Measurements from ENCODE around the gene INPP5D.
A peak's percentile ranks its signal among the peaks of the same experiment; 100 is the strongest.

Gene INPP5D

GRCh38 chr2:233081731-233082221 lies 21.6 kb downstream of the INPP5D start:
- TF ChIP-seq, protein P1, sequence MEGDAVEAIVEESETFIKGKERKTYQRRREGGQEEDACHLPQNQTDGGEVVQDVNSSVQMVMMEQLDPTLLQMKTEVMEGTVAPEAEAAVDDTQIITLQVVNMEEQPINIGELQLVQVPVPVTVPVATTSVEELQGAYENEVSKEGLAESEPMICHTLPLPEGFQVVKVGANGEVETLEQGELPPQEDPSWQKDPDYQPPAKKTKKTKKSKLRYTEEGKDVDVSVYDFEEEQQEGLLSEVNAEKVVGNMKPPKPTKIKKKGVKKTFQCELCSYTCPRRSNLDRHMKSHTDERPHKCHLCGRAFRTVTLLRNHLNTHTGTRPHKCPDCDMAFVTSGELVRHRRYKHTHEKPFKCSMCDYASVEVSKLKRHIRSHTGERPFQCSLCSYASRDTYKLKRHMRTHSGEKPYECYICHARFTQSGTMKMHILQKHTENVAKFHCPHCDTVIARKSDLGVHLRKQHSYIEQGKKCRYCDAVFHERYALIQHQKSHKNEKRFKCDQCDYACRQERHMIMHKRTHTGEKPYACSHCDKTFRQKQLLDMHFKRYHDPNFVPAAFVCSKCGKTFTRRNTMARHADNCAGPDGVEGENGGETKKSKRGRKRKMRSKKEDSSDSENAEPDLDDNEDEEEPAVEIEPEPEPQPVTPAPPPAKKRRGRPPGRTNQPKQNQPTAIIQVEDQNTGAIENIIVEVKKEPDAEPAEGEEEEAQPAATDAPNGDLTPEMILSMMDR (IDR thresholded peaks at IDR 0.05; ENCODE audit: low read depth, low read length, missing control alignments) = no peak
- no peak for DNase-seq (ENCODE audit: low read depth)
- H3K4me3 ChIP-seq (ENCODE audit: low read depth, low read length) = peak overlapping the region; percentile 45

- TF ChIP-seq, protein P1 (IDR thresholded peaks at IDR 0.05; ENCODE audit: low read depth, low read length, missing control alignments) = no peak
- DNase-seq (ENCODE audit: low read depth) = peak; percentile 89
- peak overlapping the region; percentile 45 for H3K4me3 ChIP-seq (ENCODE audit: low read depth, low read length)
These were observed 22.2 kb downstream of the INPP5D start for GRCh38 chr2:233082222-233082930.

DNA sequence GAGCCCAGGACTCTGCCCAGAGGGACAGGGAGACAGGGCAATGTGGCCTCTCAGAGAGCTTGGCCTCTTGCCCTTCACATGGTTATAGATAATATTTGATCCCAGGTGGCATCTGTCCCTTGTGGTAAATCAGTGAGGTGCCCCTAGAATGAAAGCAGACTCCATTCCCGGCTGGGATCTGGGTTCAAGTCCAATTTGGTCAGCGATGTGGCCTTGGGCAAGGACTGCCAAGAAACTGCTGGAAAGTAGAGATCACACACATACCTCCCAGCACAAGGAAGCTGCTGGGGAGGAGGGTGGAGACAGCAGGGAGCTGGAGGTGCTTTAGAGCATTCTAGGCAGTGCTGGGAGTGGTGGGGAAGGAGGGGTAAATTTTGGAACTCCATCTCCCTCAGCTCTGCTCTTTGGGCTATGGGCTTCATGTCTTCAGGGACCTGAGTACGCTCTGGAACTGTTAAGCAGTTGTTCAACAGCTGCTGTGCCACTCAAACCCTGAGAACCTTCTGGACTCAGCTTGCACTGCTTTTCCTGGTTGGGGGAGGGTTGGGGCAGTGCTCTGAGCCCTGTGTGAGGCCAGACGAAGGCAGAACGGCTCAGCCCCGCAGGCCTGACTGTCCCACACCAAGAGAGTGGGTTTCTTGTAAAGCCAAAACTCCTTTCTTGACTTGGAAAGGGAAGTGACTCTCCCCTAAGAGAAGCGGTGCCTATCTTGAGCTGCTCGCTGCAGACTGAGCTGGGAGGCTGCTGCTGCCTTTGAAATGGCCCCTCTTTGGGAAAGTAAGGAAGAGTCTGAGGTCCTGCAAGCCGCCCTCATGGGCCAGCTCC lies 23.0 kb downstream of the INPP5D start:
- TF ChIP-seq, protein P1 (IDR thresholded peaks at IDR 0.05; ENCODE audit: low read depth, low read length, missing control alignments) = no peak
- peak overlapping the region; percentile 30 for H3K4me3 ChIP-seq (ENCODE audit: low read depth, low read length)
- DNase-seq (ENCODE audit: low read depth) = no peak

GRCh38 chr2:233083782-233084181 lies 23.6 kb downstream of the INPP5D start:
- no peak for DNase-seq (ENCODE audit: low read depth)
- TF ChIP-seq, protein P1 (IDR thresholded peaks at IDR 0.05; ENCODE audit: low read depth, low read length, missing control alignments) = no peak
- no peak overlapping the region; the same call in 1 of the 2 replicates for H3K4me3 ChIP-seq (ENCODE audit: low read depth, low read length)

DNA sequence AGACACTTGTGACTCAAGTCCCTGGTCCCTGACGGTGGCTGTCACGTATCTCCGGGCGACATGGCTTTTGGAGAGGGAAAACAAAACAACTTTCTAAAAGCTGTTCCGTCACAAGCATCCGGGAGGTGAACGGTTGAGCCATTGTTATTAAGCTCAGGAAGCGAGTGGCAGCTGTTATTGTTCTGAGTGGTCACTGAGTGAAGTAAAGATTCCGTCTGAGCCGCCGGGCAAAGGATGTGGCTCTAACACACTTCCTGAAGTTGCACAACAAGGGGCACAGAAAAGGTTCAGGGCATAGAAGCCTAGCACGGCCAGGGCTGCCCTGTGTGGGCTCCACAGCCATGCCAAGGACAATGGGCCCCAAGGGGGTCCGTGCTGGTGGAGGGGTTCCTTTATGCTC lies 24.3 kb downstream of the INPP5D start:
- no peak for DNase-seq (ENCODE audit: low read depth)
- H3K4me3 ChIP-seq (ENCODE audit: low read depth, low read length) = peak overlapping the region; percentile 17
- TF ChIP-seq, protein P1 (IDR thresholded peaks at IDR 0.05; ENCODE audit: low read depth, low read length, missing control alignments) = no peak

GRCh38 chr2:233085037-233085838 lies 25.1 kb downstream of the INPP5D start:
- DNase-seq (ENCODE audit: low read depth) = no peak
- TF ChIP-seq, protein P1 (IDR thresholded peaks at IDR 0.05; ENCODE audit: low read depth, low read length, missing control alignments) = no peak
- peak overlapping the region; percentile 36 for H3K4me3 ChIP-seq (ENCODE audit: low read depth, low read length)

Measured in GM12864 (cell line).